DMS114 treated with DMSO at 0.1 percent for 48 hours (cell line): Measurements from ENCODE around the gene NDUFB10.

Experiments
- DNase-seq: peaks from one replicate; lab custom pipeline; 2025; ENCODE audit not compliant: unreplicated experiment; lab: John Stamatoyannopoulos, UW

The NDUFB10 gene

GRCh38 chr16:1968146-1968953 is 9.0 kb downstream of the NDUFB10 start:
- DNase-seq = no peak

- peak; percentile 75 for DNase-seq
Observed at GRCh38 chr16:1971796-1972489, 12.6 kb downstream of the NDUFB10 start, which contains the start of gene TBL3. TSS of gene TBL3 (plus strand) at chr16:1972053. CDS start at chr16:1972165, 112 bp downstream.

- DNase-seq = no peak
Observed at GRCh38 chr16:1972490-1972877, 13.1 kb downstream of the NDUFB10 start.

- DNase-seq = no peak
Observed at GRCh38 chr16:1973461-1974156, 14.3 kb downstream of the NDUFB10 start.

- DNase-seq = no peak
Observed at GRCh38 chr16:1974157-1975070, 15.1 kb downstream of the NDUFB10 start.

GRCh38 chr16:1975432-1976215 is 16.3 kb downstream of the NDUFB10 start:
- DNase-seq = no peak

- DNase-seq = no peak
Observed at GRCh38 chr16:1976216-1976520, 16.8 kb downstream of the NDUFB10 start.

- DNase-seq = no peak
Observed at GRCh38 chr16:1976951-1977874, 17.9 kb downstream of the NDUFB10 start.

GRCh38 chr16:1977875-1978268 is 18.5 kb downstream of the NDUFB10 start:
- DNase-seq = no peak

GRCh38 chr16:1978476-1979120 is 19.3 kb downstream of the NDUFB10 start:
- DNase-seq = no peak

- DNase-seq = no peak
Observed at GRCh38 chr16:1979271-1980029, 20.1 kb downstream of the NDUFB10 start.

GRCh38 chr16:1980030-1980769 is 20.9 kb downstream of the NDUFB10 start:
- no peak for DNase-seq

GRCh38 chr16:1980770-1981087 is 21.4 kb downstream of the NDUFB10 start:
- no peak for DNase-seq

- no peak for DNase-seq
Observed at GRCh38 chr16:1981398-1981836, 22.1 kb downstream of the NDUFB10 start, which contains the start of gene NOXO1. TSS of gene NOXO1 (minus strand) at chr16:1981469. CDS start at chr16:1981179, 290 bp downstream.

- no peak for DNase-seq
Observed at GRCh38 chr16:1982013-1982433, 22.7 kb downstream of the NDUFB10 start.

GRCh38 chr16:1982991-1983543 is 23.7 kb downstream of the NDUFB10 start:
- no peak for DNase-seq
